ENCODE data around the gene SBK2. TPM values are rescaled to one million over a fixed set of nuclear protein-coding genes. Genes with fewer than 3 reads are reported as not detected.
A peak's percentile ranks its signal among the peaks of the same experiment; 100 is the strongest.

The SBK2 gene
- total RNA-seq, 1 experiment from 2014 or later, result not detected

- BruUV-seq (replicated peaks), result TSS peak; percentile 95
- Histone ChIP-seq H3K27me3 (ENCODE audit: low read length) (no peaks in the 10 kb centered on the region), H2AFZ (ENCODE audit: low read length) (peak overlapping the region; percentile 98), H3K36me3 (ENCODE audit: low read depth, low read length) (no peaks in the 10 kb centered on the region; the same call in 1 of the 2 replicates), H3K4me1 (ENCODE audit: insufficient read depth, low read length) (peaks cover 10% of the 10 kb centered on the region), H3F3A (ENCODE audit: low read length, unreplicated experiment) (no peaks in the 10 kb centered on the region), H4K20me1 (ENCODE audit: low read length) (no peaks in the 10 kb centered on the region), H3K9me2 (replicated peaks; ENCODE audit: low read length) (no peaks in the 10 kb centered on the region), H3K9ac (ENCODE audit: low read length) (peak overlapping the region; percentile 98), H3K4me2 (ENCODE audit: low read length) (peak overlapping the region; percentile 88), H3K27ac (ENCODE audit: low read length) (no peak overlapping the region), H3K4me3 (ENCODE audit: low read length) (peak overlapping the region; percentile 93), H3K9me3 (ENCODE audit: low read length) (no peaks in the 10 kb centered on the region), H3K79me2 (ENCODE audit: low read length) (peaks cover 24% of the 10 kb centered on the region)
- ATAC-seq (peak; percentile 14), DNase-seq (peak; percentile 45)
- CTCF ChIA-PET, result interaction anchor here (0.7 kb wide), 1 partner anchor 18 kb away, joined by 4 read pairs; the partner anchor contains the start of gene FIZ1
- POLR2A ChIA-PET (ENCODE audit: unreplicated experiment), result interaction anchor here (0.5 to 0.7 kb wide), 2 partner anchors 18 to 73 kb away, joined by 3 read pairs; partner anchors contain the start of gene FIZ1
- no peak for TF ChIP-seq EZH2 (IDR thresholded peaks at IDR 0.05; ENCODE audit: low read length, unreplicated experiment)
- no peak for TF ChIP-seq EZH2phosphoT487 (IDR thresholded peaks at IDR 0.05; ENCODE audit: borderline replicate concordance, low read length)
- no peak for TF ChIP-seq CTCF (conservative IDR thresholded peaks at IDR 0.05; ENCODE audit: low read depth, low read length)
- intact Hi-C loops (cut with micrococcal nuclease), result loop anchor here (2.0 kb wide), 2 partner anchors 18 to 32 kb away; partner anchors contain the start of gene FIZ1
Observed at GRCh38 chr19:55581145-55581822, 44.4 kb upstream of the SBK2 start.

- CTCF ChIA-PET, result no interaction called here
Observed at GRCh38 chr19:55580628-55581144, 43.8 kb upstream of the SBK2 start, which contains the start of gene ZNF579. ZNF579 (minus strand) TSS chr19:55580848; CDS start chr19:55579639, 1,209 bp downstream.

More at GRCh38 chr19:55580628-55581144, 43.8 kb upstream of the SBK2 start, which contains the start of gene ZNF579:
- H3K4me3 ChIP-seq (ENCODE audit: low read length), result peak within 1 kb of the TSS; percentile 93
- ATAC-seq, result peak; percentile 78
- peaks cover 24% of the 10 kb centered on the region for H3K79me2 ChIP-seq (ENCODE audit: low read length)
- POLR2A ChIA-PET (ENCODE audit: unreplicated experiment), result no interaction called here
- H3K27ac ChIP-seq (ENCODE audit: low read length), result peak within 1 kb of the TSS; percentile 60
- H3K9ac ChIP-seq (ENCODE audit: low read length), result peak within 1 kb of the TSS; percentile 98
- no peaks in the 10 kb centered on the region for H3K9me3 ChIP-seq (ENCODE audit: low read length)
- no TSS peak for BruUV-seq (replicated peaks)
- H3K9me2 ChIP-seq (replicated peaks; ENCODE audit: low read length), result no peaks in the 10 kb centered on the region
- TF ChIP-seq EZH2phosphoT487 (IDR thresholded peaks at IDR 0.05; ENCODE audit: borderline replicate concordance, low read length), result no peak
- no peak for TF ChIP-seq CTCF (conservative IDR thresholded peaks at IDR 0.05; ENCODE audit: low read depth, low read length)
- TF ChIP-seq EZH2 (IDR thresholded peaks at IDR 0.05; ENCODE audit: low read length, unreplicated experiment), result no peak
- H4K20me1 ChIP-seq (ENCODE audit: low read length), result no peaks in the 10 kb centered on the region
- intact Hi-C loops (cut with micrococcal nuclease), result loop anchor here (2.0 kb wide), 2 partner anchors 18 to 32 kb away; partner anchors contain the start of gene FIZ1
- peak; percentile 92 for DNase-seq
- H3K27me3 ChIP-seq (ENCODE audit: low read length), result no peaks in the 10 kb centered on the region
- no peaks in the 10 kb centered on the region; the same call in 1 of the 2 replicates for H3K36me3 ChIP-seq (ENCODE audit: low read depth, low read length)
- peaks cover 6% of the 10 kb centered on the region; the same call in 1 of the 2 replicates for H3K4me1 ChIP-seq (ENCODE audit: insufficient read depth, low read length)
- H3K4me2 ChIP-seq (ENCODE audit: low read length), result peak within 1 kb of the TSS; percentile 88
- no peaks in the 10 kb centered on the region for H3F3A ChIP-seq (ENCODE audit: low read length, unreplicated experiment)
- H2AFZ ChIP-seq (ENCODE audit: low read length), result peak within 1 kb of the TSS; percentile 98
